H4 (cell line): Measurements from ENCODE around the gene TEAD2. TPM values are rescaled to one million over a fixed set of nuclear protein-coding genes. Genes with fewer than 3 reads are reported as not detected.
"Not testable (repeated sequence)": the region's sequence is repeated elsewhere in the genome, so short reads cannot be mapped to it uniquely, and the experiment has no call there.

Experiments used
- DNase-seq: peaks from one replicate; pipeline ENCODE4 v3.0.0-alpha.2; 2015; ENCODE audit warnings: low spot score
- total RNA-seq: library from RNA; depleted of rRNA; stranded (reverse); fragments of >200 nt; shearing (Covaris generic); gene quantifications from 2 replicates; pipeline ENCODE4 v1.2.3, GENCODE V29; 2014

TEAD2 gene
- total RNA-seq, 1 experiment from 2014 or later: 48.7 TPM

DNA sequence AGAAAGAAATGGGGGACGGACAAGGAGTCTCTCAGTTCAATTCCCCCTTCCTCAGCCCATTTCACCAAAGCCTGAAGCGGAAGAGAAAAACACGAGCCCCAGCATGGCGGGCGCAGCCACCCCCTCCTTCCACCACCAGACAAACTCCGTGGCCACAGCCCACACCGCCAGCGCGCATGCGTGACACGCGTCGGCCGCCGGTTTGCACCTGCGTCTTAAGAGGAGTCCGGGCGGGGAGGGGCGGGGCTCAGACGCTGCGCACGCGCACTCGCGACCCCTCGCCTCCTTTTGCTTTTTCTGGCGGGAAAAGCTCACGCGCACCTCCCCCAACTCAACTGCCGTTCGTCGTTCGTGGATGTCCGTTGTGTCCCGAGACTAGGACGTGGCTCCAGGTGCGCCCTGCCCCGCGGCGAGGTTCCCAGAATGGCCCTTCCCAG is 25.7 kb upstream of the TEAD2 start, which contains the start of gene KASH5:
Gene KASH5 (plus strand): TSS at position 314 of the 437 bp plus-strand sequence. CDS start 2,635 bp downstream, outside the sequence.
- DNase-seq: no peak

DNA sequence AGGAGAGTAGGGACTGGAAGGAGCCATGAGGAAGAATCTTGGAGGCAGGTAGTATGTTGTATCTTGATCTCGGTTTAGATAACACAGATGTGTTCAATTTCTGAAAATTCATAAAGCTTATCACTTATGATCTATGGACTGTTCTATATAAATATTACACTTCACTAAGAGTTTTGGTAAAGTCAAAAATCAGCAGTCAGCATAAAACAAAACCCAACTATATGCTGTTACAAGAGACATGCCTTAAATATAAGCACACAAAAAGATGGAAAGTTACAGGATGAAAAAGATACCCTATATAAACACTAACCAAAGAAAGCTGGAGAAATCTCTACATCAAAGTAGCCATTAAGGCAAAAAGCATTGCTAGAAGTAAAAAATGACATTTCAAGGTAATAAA is 21.4 kb upstream of the TEAD2 start:
- DNase-seq: no peak

DNA sequence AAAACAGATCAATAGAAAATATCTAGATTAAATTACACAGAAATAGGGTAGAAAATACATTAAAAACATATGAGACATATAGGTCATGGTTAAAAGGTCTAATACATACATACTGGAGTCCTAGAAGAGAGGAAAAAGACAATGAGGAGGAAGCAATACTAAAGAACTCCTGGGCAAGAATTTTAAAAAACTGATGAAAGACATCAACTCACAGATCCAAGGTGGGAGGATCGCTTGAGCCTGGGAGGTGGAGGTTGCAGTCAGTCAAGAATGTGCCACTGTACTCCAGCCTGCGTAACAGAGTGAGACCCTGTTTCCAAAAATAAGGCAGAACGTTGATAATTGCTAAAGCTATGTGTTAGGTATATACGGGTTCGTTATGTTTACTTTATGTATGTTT is 20.4 kb upstream of the TEAD2 start:
- DNase-seq: no peak

DNA sequence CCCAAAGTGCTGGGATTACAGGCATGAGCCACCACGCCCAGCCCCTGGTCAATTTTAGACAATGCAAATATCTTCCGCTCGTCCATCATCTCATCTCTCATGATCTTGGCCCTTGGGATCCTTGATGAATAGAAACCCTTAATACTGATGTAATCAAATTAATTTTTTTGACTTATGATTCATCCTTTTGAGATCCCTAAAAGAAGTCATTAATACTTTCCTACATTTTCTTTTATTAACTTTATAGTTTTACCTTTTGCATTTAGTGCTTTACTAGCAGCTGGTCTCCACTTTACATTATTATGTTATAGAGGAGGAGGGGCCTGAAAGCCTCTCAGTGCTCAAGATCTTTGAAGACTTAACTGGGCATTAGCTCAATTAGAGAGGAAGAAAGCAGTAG is 18.2 kb upstream of the TEAD2 start:
- no peak for DNase-seq

DNA sequence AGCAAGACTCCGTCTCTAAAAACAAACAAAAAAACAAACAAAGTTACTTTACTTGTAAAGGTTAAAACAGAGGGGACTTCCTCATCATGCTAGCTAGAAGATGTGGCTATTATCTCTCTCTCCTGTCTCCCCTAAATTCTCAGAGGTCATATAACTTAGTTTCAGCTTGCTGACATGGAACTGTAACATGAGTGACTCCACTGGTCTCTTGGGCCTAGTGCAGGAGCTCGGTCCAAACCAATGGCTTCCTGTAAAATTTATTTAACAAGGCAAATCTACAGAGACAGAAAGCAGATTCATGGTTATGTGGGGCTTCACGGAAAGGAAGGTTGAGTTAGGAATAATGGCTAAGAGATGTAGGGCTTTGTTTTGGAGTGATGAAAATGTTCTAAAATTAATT is 16.3 kb upstream of the TEAD2 start:
- DNase-seq: no peak

DNA sequence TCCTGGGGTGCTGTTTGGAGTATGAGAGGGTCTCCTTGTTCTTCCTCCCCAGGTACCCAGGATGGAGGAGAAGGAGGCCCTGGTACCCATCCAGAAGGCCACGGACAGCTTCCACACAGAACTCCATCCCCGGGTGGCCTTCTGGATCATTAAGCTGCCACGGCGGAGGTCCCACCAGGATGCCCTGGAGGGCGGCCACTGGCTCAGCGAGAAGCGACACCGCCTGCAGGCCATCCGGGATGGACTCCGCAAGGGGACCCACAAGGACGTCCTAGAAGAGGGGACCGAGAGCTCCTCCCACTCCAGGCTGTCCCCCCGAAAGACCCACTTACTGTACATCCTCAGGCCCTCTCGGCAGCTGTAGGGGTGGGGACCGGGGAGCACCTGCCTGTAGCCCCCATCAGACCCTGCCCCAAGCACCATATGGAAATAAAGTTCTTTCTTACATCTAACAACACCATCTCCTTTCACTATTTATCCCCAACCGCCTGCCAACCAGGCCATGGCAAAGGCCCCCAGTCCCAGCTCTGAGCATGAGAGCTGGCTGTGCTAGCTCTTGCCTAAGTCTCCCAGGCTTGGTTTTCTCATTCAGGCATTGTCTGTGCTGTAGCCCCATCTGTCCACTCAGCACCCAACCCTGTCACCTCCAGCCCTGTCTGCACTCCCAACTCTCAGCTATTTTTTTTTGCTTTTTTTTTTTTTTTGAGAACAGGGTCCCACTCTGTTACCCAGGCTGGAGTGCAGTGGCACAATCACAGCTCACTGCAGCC is 12.6 kb upstream of the TEAD2 start:
- DNase-seq: no peak

DNA sequence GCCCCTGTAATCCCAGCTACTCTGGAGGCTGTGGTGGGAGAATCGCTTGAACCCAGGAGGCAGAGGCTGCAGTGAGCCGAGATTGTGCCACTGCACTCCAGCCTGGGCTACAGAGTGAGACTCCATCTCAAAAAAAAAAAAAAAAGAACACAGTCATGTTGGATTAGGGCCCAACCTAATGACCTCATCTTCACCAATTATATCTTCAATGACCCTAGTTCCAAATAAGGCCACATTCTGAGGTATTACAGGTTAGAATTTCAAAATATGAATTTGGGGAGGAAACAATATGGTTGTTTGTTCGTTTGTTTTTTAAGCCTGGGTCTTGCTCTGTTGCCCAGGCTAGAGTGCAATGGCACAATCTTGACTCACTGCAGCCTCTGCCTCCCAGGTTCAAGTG is 11.0 kb upstream of the TEAD2 start:
- not testable (repeated sequence) for DNase-seq

DNA sequence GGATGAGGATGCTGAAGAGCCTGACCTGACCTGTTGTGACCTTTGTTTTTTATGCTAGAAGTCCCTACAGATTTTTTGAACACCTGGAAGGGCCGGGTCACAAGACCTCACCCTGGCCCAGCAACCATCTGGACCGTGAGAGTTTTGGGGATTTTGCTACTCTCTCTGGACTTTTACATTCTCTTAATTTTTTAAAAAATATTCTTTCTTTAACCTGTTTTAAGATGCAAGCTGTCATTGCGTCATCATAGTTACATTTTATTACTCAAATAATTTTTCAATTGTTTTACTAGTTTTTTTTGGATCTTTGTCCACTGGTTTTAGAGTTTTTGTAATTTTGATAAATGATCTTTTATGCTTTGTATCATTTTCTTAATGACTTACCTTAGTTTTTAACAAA is 9.0 kb upstream of the TEAD2 start:
- DNase-seq: no peak

DNA sequence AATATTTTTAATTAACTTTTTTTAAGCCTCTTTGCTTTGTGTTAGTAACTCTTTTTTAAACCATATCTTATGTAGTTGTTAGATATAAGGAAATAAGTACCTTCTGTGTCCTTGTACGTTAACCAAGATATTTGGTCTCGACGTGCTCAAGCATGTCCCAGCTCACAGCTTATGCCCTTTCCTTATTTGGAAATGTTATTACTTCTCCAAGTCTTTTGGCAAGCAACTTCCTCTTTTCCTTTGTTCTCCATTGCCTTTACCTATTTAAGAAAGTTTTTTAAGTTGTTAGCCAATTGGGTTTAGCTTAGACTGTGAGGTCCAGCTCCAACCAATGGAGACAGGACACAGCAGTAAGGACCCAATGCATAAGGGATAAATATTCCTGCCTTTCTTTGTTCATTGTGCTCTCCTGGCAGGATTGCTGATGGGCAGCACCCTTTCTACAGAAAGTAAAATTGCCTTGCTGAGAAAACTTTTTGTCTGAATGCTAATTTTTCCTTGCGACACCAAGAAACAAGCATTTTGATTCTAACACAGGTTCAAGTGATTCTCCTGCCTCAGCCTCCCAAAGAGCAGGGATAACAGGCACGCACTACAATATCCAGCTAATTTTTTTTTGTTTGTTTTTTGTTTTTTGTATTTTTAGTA is 6.6 kb upstream of the TEAD2 start:
- DNase-seq: no peak

DNA sequence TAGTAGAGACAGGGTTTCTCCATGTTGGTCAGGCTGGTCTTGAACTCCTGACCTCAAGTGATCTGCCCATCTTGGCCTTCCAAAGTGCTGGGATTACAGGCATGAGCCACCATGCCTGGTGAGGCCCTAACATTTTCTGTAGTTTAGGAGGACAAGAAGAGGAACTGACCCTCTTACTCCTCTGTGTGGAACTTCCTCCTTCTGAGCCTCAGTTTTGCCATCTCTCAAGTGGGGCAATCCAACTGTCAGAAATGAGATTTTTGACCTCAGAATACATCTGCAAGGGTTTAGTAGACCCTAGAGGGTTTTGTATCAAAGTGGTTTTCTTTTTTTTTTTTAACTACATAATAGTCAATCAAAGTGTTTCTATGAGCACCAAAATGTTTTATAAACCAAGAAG is 3.9 kb upstream of the TEAD2 start:
- no peak for DNase-seq

DNA sequence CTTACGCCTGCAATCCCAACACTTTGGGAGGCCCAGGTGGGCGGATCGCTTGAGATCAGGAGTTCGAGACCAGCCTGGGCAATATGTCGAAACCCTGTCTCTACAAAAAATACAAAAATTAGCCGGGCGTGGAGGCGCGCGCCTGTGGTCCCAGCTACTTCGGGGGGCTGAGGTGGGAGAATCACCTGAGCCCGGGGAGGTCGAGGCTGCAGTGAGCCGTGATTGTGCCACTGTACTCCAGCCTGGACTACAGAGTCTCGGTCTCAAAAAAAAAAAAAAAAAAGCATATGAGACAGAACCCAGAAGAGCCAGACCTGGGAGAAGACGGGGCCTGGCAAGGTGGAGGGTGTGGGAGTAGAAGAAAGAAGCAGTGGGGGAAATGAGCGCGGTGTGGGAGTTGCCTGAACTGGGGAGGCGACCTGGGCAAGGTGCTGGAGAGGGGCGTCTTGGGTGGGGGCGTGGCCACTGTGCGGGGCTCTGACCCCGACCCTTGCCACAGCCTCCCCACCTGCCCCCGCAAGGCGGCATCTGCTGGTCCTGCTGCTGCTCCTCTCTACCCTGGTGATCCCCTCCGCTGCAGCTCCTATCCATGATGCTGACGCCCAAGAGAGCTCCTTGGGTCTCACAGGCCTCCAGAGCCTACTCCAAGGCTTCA is 2.0 kb upstream of the TEAD2 start:
- DNase-seq: no peak

DNA sequence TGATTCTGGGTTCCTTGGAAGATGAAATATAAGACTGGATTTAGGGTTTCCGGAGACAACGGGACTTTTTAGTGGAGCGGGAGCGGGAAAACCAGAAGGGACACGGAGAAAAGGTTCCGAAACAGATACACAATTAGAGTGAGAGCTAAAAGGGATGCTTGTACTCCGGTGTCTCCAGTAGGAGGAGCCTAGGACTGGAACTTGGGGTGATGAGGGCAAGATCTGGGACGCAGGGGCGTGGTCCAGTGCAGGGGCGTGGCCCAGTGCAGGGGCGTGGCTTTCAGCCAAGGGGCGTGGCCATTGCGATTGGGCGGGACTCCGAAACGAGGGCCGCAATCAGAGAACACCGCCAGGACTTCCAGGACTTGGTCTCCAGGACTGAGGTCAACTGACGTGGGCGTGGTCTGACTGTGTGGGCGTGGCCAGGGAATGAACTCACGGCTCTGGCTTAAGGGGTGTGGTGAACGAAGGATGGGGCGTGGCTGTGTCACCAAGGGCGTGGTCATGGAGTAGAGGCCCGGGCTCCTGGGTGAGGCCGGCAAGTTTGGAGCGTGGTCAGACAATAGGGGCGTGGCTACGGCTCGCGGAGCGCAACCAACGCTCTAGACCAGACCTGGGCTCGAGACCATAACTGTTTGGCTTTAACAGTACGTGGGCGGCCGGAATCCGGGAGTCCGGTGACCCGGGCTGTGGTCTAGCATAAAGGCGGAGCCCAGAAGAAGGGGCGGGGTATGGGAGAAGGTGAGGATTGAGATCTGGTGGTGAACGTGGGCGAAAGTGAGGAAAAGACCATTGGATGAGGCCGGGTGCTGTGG is 1.3 kb upstream of the TEAD2 start, which contains the start of gene DKKL1:
Gene DKKL1 (plus strand): TSS at position 610 of the 815 bp plus-strand sequence. CDS start 122 bp downstream, at position 732.
- peak; percentile 99 for DNase-seq

DNA sequence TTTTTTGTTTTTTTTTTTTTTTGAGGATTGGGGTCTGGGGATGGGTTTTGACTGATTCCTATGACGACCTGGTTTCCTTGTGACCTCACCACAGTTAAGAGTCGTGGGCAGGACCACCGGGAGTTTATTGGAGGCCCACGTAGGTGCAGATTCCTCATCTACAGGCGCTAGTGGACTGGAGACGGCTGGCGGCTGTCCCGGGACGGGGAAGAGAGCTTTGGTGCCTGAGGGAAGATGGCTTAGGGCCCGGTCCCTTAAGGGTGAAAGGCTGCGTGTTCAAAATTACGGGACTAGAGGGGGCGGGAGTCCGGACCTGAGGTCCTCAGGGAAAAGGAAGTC is 682 bp upstream of the TEAD2 start:
- DNase-seq: peak; percentile 39

DNA sequence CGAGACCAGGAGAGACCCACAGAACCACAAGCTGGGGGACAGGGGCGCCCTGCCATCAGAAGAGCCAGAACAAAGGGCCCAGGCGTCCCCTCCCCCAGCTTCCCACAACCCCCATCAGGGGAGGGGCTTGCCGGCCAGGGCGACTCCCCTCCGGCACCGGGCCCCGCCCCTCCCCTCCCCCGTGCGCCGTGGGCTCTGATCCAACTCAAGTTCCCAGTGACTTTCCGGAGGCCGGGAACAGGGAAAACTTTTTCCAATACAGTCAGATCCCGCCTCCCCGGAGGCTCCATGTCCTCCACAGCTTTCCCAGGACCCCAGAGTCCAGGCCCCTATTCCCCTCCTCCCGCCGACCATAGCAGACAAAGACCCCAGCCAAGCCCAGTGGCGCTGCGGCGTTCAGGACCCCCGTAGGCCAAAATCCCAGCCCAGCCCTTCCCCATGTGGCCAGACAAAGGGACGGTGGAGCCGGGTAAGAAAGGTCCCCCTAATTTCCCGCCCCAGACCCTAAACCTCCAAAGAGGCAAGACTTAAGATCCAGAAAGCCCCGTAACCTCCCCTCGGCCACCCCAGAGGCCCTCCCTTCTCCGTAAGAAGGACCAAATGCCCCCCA is 673 bp downstream of the TEAD2 start:
- peak; percentile 74 for DNase-seq

DNA sequence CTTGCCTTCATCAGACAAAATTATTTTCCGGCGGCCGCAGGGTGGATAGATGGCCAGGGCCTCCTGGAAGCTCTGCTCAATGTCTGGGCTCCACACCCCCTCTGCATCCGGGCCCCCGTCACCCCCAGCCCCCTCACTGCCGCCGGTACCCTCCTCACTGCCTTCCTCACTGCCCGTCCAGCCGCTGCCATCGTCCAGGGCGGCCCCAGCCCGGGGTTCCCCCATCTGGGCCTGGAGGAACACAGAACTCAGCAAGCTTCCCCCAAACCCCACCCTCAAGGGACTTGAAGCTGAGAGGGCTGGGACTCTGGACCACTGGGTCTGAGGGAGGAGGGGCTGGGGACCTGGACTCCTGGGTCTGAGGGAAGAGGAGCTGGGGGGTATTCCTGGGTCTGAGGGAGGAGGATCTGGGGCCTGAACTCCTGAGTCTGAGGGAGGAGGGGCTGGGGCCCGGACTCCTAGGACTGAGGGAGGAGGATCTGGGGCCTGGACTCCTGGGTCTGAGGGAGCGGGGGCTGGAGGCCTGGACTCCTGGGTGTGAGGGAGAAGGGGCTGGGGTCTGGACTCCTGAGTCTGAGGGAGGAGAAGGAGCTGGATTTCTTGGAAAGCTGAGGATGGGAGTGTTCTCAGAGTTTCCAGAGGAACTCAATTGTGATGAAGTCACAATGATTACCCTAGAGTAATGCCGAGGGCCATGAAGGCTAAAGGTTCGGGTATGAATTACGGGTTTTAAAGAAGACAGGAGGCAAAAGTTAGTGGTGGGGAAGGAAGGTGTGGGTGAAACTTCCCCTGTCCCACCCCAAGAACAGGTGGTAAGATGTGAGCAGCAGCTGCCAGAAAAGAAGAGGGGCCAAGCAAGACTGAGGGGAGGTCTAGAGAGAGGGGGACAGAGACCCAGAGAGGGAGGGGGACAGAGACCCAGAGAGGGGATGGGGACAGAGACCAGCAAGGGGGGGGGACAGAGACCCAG is 2.1 kb downstream of the TEAD2 start:
- no peak for DNase-seq

DNA sequence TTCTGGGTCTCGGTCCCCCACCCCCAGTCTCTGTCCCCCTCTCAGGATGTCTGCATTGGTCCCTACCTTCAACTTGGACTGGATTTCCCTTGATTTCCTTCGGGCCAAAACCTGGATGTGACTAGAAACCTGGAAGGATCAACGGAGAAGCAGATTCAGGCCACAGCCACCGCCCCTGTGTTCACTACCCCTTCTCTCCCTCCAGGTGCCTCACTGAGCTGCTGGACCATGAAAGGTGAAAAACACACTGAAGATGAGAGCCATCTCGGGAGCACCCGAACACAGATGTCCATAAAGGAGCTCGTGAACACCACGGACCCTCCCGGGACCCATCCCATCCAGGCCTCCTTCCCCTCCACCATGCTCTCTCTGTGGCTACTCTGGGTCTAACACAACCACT is 5.0 kb downstream of the TEAD2 start:
- no peak for DNase-seq

DNA sequence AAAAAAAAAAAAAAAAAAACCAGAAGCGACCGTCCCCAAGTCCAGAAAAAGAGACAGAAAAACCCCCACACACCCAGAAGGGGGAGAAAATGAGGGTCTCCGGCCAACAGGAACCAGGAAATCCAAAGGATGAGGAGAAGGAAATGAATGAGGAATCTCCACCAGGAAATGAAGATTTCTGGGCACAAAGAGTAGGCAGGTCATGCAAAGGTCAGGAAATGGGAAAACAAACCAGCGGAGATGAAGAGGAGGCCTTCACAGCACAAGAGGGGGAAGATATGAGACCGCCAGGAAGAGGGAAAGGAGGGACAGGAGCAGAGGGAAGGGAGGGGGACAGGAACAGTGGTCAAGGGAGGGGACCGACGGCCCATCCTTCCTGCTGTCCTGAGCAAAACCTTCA is 5.8 kb downstream of the TEAD2 start:
- no peak for DNase-seq

DNA sequence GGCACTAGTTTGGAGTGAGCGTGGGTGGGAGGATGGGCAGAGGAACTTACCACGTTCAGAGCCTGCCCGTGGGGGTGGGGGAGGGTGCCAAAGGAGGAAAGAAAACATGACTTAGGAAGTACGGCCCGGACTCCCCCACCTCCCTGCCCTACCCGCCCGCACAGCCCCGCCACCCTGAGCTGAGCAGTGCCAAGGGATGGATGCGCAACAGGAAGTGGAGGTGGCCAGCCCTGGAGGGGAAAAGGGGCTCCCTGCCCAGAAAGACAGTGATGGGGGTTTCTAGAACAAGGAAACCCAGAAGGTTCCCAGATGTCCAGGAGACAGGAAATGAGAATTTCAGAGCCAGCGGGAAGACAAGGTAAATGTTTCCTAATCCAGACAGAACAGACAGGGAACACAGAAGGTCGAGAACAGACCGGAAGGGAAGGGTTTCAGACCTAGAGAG is 6.3 kb downstream of the TEAD2 start:
- no peak for DNase-seq

DNA sequence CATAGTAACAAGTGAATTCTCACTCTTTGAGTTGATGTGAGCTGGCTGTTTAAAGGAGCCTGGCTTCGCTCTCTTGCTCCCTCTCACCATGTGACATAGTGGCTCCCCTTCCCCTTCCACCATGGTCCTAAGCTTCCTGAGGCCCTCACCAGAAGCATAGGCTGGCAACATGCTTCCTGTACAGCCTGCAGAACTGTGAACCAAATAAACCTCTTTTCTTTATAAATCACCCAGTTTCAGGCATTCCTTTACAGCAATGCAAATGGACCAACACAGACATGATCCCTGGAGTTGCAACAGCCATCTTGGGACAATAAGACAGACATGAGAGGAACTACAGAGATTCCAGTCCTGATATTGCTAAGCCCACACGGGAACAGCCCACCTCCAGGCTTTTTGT is 12.6 kb downstream of the TEAD2 start:
- no peak for DNase-seq
